GM18508 (cell line): ENCODE data around the gene EFHC1.

ENCODE experiments used
- ATAC-seq: cut with Tn5 transposase; IDR thresholded peaks from one replicate; pipeline ENCODE4 v1.9.1; 2021; ENCODE audit warnings: moderate number of reproducible peaks; ENCODE audit not compliant: insufficient read depth, unreplicated experiment

EFHC1 gene

DNA sequence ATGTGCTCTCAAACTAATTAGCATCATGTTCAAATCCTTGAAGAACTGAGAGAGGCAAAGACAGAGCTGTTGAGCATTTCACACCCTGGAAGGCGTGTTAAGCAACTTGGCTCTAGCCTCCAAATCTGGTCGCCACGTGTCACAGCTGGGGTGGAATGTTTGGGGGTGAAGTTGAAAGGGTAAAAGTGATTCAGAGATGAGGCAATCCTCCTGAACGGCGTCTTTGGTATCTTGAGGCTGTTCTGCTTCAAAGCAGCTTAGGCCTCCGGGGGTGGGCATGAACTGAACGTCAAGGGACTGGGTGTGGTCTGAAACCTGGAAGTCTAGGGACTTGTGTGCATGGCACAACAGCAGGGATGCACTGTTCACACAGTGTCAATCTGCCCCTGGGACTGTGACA is 94.4 kb downstream of the EFHC1 start:
- no peak for ATAC-seq

DNA sequence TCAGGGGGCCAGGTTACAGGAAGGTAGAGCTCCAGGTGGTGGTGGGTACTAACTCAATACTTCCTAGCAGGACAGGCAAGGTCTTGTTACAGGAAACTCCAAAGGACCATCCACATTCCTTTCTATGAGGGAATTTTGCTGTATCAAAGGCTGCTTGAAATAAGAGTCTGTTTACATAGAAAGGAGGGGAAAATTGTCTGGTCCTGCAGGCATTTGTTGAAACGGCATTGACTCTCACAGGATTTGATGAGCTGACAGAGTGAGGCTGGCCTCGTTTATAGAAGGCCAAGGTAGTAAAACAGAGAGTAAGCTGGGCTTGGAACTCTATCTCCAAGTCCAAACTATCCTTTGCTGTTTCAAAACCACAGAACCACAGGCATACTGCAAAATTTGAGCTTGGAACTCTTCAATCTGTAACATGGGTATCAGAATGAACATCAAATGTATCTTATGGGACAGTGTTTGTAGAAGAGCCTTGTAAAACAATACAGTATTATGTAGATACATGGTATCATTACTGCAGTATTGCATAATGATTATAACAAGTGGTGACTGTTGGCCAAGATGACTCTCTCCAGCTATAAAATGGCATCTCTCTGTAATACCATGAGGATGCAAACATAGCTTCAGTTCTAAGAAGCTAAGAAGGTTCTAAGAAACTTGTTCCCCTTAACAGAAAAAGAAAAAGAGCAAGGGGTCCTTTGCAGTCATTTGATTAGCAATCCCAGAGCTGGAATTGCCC is 95.2 kb downstream of the EFHC1 start:
- no peak for ATAC-seq

DNA sequence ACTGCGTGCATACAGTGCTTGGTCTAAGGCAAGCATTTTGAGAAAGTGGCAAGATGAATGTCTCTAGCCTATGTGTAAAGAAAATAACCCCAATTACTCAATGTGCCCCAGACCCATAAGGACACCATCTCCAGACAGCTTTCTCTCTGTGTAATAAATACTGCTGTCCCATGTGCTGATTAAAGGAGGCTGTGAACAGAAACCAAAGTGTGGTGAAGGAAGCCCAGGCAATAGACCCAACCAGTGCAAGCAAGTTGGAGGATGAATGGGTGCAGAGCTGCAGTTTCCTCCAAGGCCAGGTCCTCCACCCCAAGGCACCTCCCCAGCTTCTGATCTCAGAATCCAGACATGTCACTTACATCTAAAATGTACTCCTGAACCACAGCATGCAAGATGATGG is 96.1 kb downstream of the EFHC1 start:
- ATAC-seq = no peak

DNA sequence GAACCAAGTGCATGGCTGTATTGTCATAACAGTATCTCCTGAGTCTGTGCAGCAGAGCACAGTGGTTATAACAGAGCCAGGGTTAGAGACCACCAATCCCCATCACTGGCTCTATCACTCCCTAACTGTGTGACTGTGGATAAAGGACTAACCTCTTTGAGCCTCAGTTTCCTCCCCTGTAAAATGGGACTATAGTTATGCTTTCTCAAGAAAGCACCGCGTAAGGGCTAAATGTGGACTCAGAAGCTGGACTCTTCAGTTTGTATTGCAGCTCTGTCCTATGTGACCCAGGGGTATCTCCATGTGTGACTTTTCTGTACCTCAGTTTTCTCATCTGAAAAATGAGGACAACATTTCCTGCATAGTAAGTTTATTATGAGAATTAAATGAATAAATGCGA is 96.8 kb downstream of the EFHC1 start:
- ATAC-seq = no peak

DNA sequence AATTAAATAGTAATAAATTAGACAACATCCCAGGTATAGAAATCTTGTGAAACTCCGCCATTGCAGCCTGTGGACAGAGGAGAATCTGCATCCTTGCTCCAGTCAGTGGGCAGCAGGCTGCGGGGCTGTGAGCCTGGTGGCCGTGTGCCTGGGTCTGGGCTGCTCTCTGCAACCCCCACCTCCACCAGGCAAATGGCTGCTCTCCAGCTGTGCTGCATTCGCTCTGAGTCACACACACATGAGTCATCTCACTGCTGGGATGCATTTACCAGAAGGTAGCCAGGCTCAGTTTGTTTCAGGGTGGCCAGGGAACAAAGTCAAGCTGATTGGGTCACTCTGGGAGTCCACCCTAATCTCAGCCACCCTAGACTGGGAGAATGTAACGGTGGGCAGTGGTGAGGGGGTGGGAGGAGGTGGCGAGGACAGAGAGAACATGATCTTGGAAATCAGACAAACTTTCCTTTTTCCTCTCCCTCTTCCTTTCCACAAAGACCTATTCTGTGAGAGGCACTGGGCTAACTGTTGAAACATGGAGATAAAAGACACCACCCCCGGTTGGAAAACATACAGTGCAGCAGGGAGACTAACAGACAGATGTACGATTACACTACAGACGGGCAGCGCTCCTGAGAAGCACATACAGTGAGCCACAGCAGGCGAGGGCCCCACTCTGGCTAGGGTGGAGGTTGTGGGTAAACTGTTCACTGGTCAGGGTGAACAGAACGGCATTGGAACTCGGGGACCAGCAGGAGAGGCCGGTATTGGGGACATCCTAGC is 97.5 kb downstream of the EFHC1 start:
- peak; percentile 95 for ATAC-seq

DNA sequence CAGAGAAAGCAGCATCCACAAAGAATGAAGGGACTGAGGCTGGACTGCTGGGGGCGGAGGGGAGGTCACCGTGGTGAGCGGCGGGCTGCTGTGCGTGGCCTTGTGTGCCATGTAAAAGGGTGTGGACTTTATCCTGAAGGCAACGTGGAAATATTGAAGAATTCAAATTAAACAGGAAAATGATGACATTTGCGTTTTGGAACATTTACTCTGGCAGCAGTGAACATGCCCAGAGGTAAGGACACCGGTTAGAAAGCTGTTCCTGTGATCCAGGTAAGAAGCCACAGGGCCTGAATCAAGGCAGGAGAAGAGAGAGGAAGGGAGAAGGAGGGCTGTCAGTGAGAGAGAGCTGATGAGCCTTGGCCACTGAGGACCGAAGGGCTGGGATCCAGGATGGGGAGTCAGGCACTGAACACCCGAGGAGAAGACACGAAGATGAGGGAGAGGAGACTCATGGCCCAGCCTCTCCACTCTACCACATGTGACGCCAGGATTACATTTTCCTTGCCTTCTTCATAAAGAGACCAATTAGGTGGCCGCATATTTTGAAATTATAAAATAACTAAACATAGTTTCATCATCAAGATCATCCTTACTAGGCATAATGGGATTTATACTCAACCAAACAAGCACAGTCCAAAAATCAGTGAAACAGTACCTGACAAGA is 98.3 kb downstream of the EFHC1 start:
- ATAC-seq = no peak

DNA sequence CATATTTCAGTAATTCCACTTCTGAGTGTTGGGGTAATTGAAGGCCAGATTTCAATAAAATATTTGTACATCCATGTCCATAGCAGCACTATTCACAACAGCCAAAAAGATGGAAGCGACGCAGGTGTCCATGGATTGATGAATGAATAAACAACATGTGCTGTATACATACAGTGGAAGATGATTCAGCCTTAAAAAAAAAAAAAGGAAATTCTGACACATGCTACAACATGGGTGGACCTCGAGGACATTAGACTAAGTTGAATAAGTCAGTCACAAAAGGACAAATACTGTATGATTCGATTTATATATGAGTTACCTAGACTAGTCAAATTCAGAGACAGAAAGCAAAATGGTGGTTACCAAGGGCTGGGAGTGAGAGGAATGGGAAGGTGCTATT is 99.5 kb downstream of the EFHC1 start:
- no peak for ATAC-seq

DNA sequence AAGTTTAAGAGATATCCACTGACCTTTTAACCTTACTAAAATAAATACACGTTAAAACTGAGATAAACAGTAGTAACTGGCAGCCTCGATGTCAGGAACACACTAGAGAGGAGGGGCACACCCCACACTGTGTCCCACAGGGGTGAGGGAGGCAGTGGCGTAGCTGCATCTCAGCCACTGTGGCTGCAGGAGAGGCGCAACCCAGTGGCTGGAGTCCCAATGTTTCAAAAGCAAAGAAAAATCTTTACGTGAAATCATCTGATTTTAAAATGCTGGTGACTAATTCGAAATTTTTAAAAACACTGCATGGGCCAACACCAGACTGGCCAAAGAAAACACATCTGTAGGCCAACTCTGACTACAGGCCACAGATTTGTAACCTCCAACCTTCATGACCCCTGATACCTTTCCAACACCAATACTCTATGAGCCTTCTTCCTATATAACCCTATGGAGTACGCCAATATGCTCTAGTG is 102.0 kb downstream of the EFHC1 start:
- no peak for ATAC-seq

DNA sequence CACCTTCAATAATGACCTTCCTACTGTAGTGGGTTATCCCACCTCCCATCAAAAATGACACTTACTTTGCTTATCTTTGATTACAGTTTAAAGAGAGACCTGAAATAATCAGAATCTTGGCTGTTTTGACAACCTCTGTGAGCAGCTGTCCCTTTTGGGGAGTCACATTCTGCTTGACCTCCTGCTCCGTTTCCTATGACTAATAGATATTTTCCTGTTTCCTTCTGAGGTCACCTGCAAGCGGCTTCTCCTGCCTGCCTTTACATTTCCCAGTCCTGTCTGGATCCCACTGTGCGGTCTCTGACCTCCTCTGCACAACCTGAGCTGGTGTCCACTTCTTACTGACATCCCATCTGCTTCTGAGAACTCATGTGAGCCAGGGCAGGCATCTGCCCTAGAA is 102.5 kb downstream of the EFHC1 start:
- ATAC-seq = no peak

DNA sequence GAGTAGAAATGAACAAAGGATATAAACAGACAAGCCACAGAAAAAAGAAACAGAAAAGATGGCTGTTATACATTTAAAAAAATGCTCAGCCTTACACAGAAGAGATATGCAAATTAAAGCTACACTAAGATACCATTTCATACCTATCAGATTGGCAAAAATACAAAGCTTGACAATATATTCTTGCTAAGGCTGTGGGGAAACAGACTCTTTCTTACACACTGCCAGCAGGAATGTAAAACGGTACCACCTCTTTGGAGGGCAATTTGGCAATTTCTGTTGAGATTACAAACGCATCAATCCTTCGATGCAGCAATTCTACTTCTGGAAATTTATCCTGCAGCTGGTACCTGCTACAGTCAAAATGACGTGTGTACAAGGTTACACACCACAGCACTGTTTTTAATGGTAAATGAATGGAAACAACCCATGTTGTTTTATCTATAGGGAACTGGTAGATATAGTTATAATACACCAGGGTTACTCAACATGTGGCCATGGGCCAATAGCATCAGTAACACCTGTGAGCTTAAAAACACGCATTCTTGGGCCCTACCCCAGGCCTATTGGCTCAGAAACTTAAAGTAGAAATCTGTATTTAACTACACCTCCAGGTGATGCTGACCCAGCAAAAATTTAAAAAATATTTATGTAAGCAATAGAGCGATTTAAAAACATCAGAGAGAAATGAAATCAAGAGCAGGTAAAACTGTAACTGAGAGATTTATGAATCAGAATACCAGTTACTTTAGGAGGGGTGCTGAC is 103.4 kb downstream of the EFHC1 start:
- no peak for ATAC-seq

DNA sequence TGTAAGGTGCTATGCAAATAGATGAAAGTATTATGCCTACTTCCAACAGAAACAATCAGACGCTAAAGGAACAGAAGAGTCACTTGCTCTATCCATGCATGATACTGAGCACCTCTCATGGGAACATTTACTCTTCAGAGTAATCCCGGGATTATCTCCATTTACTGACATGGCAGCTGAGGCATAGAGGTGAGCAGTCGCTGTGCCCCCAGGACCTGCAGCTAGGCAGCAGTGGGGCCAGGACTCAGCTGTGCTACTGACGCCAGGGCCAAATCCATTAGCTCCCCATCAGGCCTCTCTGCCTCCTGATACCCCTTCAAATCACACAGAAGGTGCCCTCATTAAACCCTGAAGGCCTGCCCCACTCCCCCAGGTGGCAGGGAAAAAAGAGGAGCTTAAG is 104.8 kb downstream of the EFHC1 start:
- ATAC-seq = no peak

DNA sequence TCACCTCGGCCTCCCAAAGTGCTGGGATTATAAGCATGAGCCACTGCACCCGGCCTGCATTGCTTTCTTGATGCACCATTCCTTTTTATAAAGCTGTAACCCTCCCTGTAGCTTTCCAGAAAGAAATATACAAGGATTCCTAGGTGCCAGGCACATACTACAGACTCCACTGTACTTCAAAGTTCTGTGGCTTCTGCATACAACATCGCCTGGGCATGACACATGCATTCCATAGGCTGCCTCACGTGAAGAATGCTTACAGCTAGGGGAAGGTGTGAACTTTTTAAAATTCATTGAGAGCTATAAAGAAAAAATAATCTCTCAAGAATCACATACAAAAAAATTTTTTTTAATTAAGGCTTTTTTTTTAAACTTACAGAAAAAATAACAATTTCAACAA is 106.5 kb downstream of the EFHC1 start:
- ATAC-seq = no peak

DNA sequence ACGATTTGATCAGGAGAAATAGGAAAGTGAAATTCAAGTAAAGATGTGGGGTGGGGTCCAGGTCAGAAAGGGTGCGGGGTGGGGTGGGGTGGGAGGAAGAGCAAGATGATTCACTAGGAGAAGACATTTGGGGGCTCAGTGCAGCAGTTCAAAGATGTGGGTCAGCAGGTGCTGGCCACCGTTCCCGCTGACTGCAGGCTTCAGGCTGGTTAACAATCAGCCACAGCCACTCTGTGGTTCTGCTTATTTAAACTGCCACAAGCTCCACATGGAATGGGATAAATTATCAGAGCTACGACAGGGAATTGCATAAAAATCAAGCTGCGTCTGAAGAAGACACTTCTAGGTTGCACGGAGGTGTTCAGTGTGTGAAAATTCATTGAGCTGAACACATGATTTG is 107.3 kb downstream of the EFHC1 start:
- no peak for ATAC-seq

DNA sequence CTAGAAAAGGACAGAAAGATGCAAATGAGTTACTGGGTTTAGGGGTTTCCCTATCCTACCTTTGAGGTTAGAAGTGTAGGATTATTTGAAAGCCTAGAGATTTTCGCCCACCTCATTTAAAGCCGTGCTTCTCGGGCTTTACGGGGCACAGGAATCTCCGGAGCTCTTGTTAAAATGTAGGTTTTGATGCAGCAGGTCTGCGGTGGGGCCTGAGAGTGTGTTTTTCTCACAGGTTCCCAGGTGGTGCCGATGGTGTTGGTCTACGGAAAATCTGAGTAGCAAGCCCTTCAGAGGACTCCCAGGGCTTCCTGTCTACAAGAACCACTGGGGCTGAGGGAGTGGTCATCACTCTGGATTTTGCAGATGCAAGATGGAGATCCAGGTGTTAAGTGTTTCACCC is 109.2 kb downstream of the EFHC1 start:
- ATAC-seq = no peak

DNA sequence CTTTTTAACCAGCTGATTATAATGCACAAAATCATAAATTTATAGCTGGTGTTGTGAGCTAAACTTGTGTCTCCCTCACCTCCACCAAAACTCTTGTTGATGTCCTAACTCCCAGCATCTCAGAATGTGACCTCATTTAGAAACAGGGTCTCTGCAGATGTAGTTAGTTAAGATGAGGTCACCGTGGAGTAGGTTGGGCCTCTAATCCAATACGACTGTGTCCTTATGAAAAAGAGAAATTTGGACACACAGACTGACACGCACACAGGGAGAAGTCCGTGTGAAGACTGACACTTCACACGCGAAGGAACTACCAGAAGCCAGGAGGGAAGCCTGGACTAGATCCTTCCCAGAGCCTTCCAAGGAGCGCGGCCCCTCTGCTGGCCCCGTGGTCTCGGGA is 110.2 kb downstream of the EFHC1 start:
- no peak for ATAC-seq

DNA sequence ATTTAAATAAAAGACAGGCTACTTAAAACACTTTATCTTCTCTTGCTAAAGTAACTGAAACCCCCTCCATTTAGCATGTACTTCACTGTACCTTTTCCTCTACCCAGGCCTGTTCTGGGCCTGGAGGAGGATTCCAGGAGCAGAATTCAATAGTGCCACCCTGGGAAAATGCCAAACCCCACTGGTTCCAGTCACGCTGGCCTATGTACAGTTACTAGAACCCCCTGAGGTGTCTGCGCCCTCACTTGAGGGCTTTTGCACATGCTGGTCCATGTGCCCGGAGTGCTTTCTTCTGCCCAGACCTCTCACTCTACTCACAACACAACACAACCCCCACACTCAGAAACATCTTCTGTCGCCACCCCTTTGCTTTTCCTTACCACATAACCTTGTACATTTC is 111.3 kb downstream of the EFHC1 start:
- ATAC-seq = no peak

DNA sequence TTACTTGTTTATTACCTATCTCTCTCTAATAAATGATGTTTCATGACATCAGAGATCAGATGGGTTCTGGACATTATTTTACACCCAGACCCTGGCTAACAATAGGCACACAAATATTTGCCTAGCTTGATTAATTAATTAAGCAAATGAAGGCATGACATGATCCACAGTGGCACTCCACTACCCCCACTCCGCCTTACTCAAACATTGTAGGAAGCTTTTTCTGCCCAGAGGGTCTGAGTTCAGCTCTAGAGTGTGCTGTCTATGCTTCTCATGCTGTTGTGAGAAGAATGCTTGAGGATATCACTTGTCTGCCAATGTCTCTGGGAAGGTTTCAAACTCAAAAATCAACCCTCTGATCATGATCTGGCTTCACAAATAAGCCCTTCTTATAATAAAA is 111.7 kb downstream of the EFHC1 start:
- ATAC-seq = no peak

DNA sequence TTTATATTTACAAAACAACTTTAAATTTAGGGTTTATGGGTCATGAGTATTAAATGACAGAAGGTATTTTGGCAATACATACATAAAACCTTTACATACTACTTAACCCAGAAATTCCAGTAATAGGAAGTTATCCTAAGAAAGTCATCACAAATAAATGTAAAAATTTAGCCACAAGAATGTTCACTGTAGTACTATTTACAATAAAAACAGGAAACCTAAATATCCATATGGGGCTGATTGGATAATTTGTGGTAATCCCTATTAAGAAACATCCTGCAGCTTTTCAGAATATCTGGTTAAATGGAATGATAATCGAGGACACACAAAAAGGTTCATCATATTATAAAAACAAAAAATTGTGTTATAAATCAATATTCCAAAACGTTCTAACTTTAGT is 112.3 kb downstream of the EFHC1 start:
- ATAC-seq = no peak

DNA sequence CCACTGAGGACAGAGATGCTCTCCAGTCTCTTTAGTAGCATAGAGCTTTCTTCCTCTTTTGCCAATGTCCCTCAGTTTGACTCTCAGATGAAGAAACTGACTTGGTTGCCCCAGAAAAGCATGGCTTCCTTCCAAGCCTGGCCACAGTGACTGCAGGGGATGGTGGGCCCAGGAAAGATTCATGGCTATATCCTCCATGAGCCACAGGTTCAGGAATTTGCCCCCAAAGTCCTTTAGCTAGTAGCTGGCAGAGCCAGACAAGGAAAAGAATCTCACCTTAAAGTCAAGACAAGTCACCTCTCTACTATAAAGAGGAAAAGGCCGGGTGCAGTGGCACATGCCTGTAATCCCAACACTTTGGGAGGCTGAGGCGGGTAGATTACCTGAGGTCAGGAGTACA is 113.3 kb downstream of the EFHC1 start:
- no peak for ATAC-seq

DNA sequence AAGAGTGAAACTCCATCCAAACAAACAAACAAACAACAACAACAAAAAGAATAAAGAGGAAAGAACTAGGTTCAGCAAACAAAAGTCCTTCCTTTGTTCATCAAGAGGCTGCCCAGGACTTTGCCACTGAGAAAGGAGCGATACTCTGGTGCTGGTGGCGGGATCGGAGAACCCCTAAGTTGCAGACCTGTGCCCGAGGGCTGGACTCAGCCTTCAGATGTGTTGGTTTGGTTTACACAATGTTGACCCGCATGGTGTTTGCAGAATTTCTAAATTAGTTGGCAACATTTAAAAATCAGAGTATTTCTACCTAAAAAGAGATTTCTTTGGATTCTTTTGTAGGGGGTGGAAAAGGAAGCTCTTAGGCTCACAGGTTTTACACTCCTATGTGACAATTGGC is 114.2 kb downstream of the EFHC1 start:
- no peak for ATAC-seq

DNA sequence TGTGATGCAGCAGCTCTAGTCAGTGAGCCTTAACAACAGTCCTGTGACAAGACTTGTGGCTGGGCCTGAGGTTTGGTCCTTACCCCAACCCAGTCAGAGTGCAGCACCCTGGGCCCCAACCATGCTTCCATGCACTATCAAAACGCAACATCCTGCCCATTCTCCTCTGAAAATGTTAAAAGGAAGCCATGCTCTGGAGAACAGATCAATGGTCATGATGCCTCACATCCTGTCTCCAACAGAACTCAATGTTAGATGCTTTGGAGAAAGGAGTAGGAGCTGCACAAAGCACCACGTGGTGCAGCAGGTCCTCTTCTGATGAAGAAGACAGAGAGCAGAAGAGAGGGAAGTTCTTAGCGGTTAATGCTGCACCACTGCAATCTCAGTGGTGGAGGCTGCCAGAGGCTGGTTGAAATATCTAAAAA is 114.8 kb downstream of the EFHC1 start:
- no peak for ATAC-seq
